NCI-H1930 (cell line): ENCODE results near the gene FGD3.
"Not testable (repeated sequence)": the region's sequence is repeated elsewhere in the genome, so short reads cannot be mapped to it uniquely, and the experiment has no call there.

Experiments
- DNase-seq, 2 experiments: peaks; one replicate each; lab custom pipeline; 2025; lab: John Stamatoyannopoulos, UW

Gene FGD3

DNA sequence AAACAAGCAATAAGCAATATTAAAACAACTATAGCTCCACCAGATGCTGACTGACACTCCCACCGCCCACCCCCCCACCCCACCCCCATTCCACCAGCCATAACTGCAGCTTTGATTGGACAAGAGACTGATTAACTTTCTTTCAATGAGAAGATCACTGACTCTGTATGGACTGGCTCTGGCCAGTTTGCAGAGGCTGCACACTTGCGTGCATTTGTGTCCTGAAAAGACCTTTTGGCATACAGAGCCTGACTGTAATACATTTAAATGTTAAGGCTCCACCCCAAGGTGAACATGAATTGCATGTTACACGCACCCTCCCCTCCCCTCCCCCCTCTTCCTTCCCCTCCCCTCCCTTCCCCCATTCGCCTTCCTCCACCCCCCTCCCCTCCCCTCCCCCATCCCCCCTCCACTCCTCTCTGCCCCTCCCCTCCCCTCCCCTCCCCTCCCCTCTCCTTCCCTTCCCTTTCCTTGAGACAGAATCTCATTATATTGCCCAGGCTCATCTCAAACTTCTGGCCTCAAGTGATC is 31.1 kb downstream of the FGD3 start:
- DNase-seq = no peak

DNA sequence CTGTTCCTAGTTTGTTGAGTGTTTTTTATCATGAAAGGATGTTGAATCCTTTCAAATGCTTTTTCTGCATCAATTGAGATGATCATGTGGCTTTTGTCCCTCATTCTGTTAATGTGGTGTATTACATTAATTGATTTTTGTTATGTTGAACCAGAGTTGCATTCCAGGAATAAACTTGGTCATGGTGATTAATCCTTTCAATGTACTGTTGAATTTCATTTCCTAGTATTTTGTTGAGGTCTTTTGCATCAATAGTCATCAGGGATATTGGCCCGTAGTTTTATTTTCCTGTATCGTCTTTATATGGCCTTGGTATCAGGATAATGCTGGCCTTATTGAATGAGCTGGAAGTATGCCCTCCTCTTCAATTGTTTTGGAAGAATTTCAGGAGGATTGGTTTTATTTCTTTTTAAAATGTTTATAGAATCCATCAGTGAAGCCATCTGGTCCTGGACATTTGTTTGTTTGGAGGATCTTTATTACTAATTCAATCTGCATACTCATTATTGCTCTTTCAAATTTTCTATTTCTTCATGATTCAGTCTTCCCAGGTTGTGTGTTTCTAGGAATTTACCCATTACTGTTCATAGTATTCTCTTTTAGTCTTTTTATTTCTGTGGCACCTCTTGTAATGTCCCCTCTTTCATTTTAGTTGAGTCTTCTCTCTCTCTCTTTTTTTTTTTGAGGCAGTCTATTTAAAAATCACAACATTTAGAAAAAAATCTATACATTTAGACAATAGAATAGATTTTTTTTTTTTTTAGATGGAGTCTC is 32.1 kb downstream of the FGD3 start:
- DNase-seq = no peak

DNA sequence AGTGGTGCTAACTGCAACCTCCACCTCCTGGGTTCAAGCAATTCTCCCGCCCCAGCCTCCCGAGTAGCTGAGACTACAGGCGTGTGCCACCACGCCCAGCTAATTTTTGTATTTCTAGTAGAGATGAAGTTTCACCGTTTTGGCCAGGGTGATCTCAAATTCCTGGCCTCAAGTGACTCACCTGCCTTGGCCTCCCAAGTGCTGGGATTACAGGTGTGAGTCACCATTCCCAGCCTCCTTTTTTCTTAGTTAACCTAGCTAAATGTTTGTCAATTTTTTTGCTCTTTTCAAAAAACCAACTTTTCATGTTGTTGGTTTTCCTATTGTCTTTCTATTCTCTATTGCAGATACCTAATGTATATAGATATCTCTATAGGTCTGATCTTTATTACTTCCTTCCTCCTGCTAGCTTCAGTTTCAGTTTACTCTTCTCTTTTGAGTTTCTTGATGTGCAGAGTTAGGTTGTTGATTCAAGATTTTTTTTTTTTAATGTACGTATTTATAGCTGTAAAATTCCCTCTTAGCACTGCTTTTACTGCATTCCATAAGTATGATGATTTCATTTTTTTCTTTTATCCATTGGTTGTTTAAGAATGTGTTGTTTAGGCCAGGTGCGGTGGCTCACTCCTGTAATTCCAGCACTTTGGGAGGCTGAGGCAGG is 32.9 kb downstream of the FGD3 start:
- no peak for DNase-seq

DNA sequence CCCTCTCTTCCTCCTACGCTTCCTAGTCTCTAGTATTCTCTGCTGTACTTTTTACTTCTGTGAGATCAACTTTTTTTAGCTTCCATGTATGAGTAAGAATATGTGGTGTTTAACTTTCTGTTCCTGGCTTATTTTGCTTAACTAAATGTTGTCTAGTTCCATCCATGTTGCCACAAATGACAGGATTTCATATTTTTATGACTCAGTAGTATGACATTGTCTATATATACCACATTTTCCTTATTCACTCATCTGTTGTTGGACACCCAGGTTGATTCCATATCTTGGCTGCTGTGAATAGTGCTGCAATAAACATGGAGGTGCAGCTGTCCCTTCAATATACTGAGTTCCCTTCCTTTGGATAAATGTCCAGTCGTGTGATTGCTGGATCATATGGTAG is 34.8 kb downstream of the FGD3 start:
- DNase-seq = no peak

DNA sequence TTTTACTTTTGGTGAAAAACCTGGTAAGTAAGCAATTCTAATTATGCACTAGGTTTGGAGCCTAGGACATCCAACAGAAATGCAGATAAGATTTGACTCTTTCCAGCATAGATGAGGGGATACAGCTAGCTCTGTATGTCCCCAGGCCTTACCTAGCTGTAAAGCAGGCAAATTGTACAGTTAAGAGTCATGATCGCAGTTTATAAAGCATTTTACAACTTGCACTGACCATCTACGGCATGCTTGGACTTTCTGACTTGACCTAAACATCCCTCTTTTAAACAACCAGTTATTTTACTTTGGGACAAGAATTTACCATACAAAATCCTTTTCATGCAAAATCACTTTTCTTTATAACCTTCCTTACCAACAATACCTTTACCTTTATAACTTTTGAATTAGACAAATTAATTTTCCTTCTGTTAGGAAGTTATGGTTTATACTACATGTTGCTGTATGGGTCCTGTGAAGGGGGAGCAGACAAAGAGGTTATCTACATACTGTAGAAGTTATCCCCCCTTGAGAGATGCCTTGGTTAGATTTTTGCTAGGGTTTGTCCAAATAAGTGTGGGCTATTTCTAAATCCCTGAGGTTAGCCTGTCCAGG is 36.8 kb downstream of the FGD3 start:
- DNase-seq = no peak

DNA sequence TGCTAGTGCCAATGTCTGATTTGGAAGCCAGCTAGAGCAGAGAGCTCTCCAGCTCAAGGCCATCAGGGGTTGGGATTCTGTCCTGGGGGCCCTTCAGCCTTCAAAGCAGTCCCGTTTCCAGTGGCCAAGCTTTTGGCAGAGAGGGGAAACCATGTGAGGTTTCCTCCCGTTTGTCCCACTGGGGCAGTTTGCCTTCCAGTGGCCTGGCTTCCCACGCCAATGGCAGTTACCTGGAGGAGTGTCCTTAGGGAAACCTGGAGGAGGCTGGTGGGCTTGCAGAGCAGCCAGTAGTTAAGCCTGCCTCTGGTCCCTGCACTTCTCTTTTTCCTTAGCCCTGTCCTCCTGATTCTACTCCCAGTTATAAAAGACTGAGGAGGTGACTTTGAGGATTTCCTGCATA is 37.7 kb downstream of the FGD3 start:
- no peak for DNase-seq

DNA sequence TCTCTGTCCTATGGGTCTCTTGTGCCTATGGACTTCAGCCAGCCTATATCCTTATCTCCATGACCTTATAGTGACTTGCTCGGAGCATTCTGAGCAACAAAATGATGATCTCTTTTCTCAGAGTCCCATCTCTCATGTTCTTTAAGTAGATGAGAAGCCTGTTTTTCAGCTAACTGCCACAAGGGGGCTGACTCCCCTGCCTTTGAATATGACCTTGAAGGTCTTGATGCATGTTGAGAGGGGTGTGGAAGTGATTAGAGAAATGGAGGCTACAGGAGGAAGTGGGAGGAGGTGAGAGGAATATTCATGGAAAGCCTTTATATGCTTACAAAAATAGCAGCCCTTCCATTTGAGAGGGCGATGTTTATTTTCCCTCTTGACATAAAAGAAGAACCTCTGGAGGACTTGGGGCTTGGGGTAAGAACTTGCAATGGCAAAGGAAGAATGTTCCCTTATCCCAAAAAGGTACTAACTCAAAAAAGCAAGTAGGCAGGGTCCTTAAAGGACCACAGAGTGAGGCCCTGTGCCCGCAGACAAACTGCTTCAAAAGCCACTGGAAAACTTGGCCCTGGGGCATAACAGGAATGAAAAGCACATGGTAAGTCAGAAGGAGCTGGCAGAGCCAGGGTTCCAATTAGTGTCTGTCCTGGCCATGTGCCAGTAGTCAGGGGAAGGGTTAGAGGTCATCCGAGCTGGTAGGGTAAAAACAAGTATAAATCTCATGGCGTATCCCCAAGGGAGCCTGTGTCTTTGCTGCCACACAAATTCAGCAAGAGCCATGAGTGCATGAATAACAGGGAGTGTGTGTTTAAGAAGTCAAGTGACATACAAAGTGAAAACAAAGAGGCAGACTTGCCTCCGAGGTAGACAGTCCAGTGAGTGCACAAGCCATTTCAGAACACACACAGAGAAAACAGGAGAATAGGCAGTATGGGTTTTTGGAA is 39.1 kb downstream of the FGD3 start:
- no peak for DNase-seq

DNA sequence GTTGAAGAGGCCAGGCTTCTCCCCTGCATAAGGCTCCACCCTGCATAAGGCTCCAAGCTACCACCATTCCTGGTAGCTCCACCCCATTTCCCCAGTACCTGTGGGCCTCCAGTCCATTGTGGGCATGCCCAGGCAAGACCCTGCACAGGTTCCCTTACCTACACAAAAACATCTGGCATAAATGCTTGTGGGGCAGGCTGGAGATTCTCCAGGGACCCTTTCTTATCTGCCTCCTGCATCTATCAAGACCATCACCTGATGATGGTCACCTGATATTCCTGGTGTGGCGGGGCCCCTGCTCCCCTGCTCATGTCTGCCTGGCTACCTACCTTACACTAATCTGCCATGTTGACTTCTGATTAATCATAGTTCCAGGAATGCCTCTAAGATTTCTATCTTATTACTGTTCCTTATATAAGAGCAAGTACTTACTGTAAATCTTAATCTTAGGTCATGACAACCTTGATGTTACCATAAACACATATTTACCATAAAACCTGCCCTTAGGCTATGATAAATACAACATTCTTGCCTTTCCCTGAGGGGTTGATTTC is 41.0 kb downstream of the FGD3 start:
- DNase-seq = no peak

DNA sequence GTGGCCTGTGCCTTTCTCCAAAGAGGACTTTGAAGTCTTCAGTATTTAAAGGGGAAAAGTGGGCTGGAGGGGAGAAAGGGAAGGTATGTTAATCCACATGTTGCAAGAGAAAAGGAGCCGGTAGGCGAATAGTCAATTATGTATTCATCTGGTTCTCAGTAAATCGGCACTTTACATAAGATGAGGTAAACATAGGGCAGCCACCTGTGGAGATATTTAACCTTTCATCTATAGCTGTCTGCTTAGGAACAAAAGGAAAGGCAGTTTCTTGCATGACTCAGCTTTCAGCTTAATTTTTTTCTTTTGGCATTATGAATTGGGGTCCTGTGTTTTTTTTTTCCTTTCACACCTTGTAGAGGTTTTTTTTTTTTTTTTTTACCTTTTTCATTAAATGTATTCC is 42.2 kb downstream of the FGD3 start:
- no peak for DNase-seq

DNA sequence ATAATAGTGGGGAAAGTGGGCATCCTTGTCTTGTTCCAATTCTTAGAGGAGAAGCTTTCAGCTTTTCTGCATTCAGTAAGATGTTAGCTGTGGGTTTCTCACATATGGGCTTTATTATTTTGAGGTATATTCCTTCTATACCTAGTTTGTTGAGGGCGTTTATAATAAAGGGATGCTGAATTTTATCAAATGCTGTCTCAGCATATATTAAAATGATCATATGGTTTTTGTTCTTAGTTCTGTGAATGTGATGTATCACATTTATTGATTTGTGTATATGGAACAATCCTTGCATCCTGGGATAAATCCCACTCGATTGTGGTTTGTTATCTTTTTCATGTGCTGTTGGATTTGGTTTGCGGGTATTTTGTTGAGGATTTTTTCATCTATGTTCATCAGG is 43.1 kb downstream of the FGD3 start:
- DNase-seq = no peak

DNA sequence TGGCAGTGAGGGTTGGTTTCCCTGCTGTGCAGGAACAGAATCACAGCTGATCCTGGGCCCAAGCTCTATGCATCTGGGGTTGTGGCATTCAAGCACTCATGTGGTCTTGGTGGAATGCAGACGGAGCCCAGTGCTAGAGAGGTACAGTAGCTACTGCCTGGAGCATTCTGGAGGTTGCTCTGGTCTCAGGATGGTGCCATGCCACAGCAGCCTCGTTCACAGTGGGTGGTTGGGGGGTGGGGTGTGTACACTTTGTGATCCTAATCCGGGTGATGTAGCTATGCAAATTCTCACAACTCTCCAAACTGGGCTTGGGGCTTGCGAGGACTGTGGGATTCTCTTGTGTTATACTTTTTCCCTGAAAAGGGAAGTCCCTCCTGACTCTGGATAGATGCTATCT is 45.2 kb downstream of the FGD3 start:
- no peak for DNase-seq

DNA sequence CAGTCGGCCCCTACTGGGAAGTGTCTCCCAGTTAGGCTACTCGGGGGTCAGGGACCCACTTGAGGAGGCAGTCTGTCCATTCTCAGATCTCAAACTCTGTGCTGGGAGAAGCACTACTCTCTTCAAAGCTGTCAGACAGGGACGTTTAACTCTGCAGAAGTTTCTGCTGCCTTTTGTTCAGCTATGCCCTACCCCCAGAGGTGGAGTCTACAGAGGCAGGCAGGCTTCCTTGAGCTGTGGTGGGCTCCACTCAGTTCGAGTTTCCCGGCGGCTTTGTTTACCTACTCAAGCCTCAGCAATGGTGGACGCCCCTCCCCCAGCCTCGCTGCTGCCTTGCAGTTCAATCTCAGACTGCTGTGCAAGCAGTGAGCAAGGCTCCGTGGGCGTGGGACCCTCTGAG is 51.5 kb downstream of the FGD3 start:
- DNase-seq = not testable (repeated sequence)

DNA sequence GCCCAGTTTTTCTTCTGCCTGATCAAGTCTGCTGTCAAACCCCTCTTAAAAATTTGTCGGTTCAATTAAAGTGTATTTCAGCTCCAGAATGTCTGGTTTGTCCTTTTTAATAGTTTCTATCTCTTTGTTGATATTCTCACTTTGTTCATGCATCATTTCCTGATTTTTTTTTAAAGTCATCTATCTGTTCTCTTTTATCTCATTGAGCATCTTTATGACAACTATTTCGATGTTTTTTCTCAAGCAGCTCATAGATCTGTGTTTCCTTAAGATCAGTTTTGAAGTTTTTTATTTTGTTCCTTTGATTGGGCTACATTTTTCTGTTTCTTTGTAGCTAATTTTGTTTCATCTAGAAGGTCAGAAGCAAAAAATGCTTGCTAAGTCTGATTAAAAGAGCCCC is 53.7 kb downstream of the FGD3 start:
- DNase-seq = no peak

DNA sequence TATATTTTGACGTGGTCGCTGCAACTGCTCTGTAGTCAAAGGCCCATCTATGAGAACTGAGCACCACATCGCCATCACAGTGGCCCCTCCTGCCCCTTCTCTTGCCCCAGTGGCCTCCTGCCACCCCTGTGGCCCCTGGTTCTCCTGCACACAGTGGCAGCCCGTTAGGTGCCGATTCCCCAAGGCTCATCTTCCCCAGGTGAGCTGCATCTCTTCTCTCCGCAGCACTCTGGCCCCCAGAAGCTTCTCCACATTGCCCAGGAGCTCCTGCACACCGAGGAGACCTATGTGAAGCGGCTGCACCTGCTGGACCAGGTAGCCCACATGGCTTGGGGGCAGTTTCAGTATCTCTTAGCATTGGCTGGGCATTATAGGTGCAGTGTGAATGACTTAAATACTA is 55.4 kb downstream of the FGD3 start:
- no peak for DNase-seq

DNA sequence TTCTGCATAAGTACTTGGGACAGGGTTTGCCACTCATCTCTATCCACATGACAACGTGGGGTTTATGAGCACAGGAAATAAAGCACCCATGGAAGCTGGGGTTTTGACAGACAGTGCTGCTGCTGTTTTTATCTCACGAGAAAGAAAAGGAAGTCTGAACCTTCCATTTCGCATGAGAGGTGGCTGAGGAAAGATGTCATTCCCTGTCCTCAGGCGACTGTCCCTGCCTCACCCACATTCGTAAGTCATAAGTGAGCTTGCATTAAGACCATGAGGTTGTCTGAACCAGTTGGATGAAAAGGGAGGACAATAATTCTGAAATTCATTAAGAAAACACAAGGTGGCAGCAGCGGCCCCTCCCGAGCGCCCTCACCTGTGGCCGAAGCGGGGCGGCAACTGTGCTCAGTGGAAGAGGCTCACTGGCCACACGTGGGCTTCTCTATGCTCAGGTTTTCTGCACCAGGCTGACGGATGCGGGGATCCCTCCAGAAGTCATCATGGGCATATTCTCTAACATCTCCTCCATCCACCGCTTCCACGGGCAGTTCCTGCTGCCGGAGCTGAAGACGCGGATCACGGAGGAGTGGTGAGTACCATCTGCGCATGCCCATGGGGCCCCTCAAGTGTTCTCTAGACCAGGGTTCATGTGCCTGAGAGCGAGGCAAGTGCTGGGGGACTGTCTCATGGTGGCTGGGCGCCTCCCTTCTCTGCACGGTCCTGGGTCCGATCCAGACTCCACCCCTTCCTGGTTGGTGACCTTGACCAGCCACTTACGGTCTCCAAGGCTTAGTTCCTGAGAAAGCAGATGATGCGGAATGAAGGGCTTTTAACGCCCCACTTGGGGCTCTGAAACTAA is 56.5 kb downstream of the FGD3 start:
- DNase-seq = no peak

DNA sequence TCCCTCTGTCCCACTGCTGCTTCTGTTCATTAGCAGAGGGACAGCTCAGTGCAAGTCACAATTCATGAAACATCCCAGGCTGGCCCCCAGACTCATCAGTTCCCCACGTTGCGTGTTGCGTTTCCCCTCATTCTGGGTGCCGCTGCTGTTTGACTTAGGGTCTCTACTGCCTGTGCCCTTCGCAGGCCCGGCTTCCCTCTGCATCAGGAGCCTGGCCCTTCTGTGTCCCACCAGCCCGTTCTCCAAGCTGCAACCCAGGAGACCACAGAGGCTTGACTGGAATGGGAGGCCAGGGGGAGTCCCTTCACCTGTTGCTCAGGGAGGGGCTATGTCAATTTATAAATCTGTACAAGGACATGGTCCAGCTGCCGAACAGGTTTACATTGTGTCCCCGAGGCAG is 57.2 kb downstream of the FGD3 start:
- no peak for DNase-seq

DNA sequence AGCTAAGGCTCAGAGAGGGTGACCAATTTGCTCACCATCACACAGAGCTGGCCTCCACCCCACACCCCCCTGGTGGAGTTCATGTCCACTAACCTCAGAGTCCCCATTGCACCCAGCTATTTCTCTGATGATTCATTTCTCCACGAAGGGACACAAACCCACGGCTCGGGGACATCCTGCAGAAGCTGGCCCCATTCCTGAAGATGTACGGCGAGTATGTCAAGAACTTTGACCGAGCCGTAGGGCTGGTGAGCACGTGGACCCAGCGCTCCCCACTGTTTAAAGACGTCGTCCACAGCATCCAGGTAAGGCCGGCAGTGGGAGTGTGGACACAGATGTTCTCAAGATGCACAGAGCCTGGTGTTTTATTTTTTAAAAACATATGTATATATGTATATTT is 58.6 kb downstream of the FGD3 start:
- no peak for DNase-seq

DNA sequence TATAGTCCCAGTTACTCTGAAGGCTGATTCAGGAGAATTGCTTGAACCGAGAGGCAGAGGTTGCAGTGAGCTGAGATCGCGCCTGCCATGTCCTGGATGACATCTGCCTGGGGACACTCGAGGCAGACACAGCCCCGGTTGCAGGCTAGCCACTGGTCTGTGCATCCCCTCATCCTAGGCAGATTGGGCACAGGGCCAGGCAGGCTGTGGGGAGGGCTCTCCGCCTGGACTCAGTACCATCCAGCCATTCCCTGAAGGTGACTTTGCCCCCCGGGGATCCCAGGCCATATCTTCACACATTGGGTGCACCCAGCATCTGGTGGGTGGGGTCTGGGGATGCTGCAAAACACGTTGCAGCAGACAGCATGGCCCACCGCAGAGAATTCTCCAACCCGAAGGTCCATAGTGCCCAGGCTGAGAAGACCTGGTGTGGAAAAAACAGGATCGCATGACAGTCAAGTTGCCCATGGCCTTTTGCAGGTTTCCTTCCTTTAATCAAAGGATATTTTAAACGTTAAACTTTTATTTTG is 60.3 kb downstream of the FGD3 start:
- DNase-seq = no peak

DNA sequence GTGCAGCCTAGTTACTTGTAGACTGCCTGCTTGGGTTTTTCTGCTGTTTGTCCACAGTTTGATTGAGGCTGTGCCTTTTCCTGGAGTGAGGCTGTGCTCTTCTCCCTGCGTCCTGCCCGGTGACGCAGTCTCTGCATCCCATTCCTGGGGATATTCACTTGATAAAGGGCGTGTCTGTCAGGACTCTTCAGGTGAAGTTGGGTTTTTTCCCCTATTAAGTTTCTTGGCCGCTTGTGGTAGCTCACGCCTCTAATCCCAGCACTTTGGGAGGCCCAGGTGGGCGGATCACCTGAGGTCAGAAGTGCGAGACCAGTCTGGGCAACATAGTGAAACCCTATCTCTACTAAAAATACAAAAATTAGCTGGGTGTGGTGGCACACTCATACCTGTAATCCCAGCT is 61.1 kb downstream of the FGD3 start:
- no peak for DNase-seq

DNA sequence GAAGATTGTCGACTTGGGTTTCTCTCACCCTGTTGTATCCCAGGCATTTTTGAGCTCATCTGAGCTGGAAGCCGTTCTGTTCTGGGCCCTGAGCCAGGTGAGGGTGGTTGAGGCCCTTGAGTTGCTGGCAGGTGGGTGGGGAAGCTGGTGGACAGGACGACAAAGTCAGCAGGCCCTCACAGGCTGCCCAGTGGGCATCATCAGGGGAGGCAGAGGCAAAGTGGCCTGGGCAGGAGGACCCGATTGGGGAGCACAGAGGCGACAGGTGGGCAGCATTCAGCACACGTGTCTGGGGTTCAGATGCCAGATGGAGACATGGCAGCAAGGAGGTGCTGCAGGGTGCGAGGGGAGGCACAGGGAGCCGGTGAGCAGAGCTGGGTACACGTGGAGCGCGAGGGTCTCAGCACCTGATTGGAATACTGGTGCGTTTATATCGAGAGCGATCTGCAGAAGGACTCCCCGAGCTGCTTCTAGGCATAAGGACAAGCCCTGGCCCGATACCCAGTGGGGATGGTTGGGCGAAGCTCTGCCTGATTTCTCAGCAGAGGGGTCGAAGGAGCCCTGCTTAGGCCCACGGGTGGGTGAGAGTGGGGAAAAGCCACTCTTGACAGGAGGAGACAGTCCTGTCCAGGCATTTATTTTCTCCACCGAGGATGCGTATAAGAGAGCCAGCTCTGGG is 62.2 kb downstream of the FGD3 start:
- DNase-seq = no peak
